Right lobe of liver (tissue), 6 donors: Measurements from ENCODE around the gene CDH3. TPM values are rescaled to one million over a fixed set of nuclear protein-coding genes. Genes with fewer than 3 reads are reported as not detected.

Experiments
- ATAC-seq, 4 donors: fragments of 200-7000 bp; cut with Tn5 transposase; one replicate each; pipeline ENCODE4 v1.9.1; 2020; ENCODE audit warnings: mild to moderate bottlenecking in 4 of 4, moderate library complexity in 4 of 4
- DNase-seq, 3 donors: peaks; one replicate each; pipeline ENCODE4 v3.0.0-alpha.2; 2020
- H3K27ac ChIP-seq, 3 donors: fragments of 200-600 bp; one replicate each; pipeline ENCODE4 v1.8.0; 2022
- H3K27me3 ChIP-seq, 2 donors: fragments of 200-600 bp; one replicate each; pipeline ENCODE4 v1.8.0; 2022
- H3K36me3 ChIP-seq, 4 donors: fragments of 200-600 bp; sonication (generic) in 1 of 4; one replicate each; pipeline versions ENCODE4 v1.5.1 to v1.8.0; 2017 to 2022; ENCODE audit warnings: control low read depth in 1 of 4
- H3K4me1 ChIP-seq, 4 donors: fragments of 200-600 bp; sonication (generic) in 1 of 4; one replicate each; pipeline versions ENCODE4 v1.5.1 to v1.8.0; 2017 to 2022; ENCODE audit warnings: control low read depth in 1 of 4
- H3K4me3 ChIP-seq, 3 donors: fragments of 200-600 bp; one replicate each; pipeline ENCODE4 v1.8.0; 2022
- H3K9me3 ChIP-seq, 4 donors: fragments of 200-600 bp; sonication (generic) in 1 of 4; one replicate each; pipeline versions ENCODE4 v1.5.1 to v1.8.0; 2017 to 2022; ENCODE audit warnings: control low read depth in 1 of 4
- POLR2A ChIP-seq: fragments of 450-650 bp; IDR thresholded peaks from one replicate; pipeline ENCODE4 v1.6.1; 2017; ENCODE audit warnings: antibody characterized with exemption, mild to moderate bottlenecking
- WGBS: methylation state at CpG from one replicate; pipeline ENCODE4 v1.1.6; 2018; ENCODE audit warnings: low coverage, low lambda C conversion rate; ENCODE audit not compliant: insufficient coverage; ENCODE audit errors: missing lambda C conversion rate; 5-methylcytosine and 5-hydroxymethylcytosine counted together
- intact Hi-C, 2 donors: fragments of 100-400 bp; cut with DNase I; formaldehyde crosslinking; loops; one replicate each; pipeline versions ENCODE4 v1.11.2 to v1.14.1; 2022
- total RNA-seq, 6 experiments: library from RNA; depleted of rRNA in 2 of 6; stranded (reverse); fragments of >200 nt in 2 of 6; fragmentation: NEBNext Ultra II Directional in 3 of 6; extraction: Animal tissue kit (Norgen Biotek cat#: 25700) in 3 of 6; gene quantifications; one replicate each; pipeline versions ENCODE4 v1.1.0 to v1.2.4, GENCODE V29; 2016 to 2023
- TF ChIP-seq, protein P1 (sequence below), 4 donors: fragments of 200-600 bp in 3 of 4; fragments of 450-650 bp in 1 of 4; IDR thresholded peaks; one replicate each; pipeline versions ENCODE4 v1.5.1 to v1.8.0; 2016 to 2022; ENCODE audit warnings: antibody characterized with exemption in 4 of 4, mild to moderate bottlenecking in 2 of 4
- donor health status: DM: no; HTN: yes; CAD: no.
- donor health status: DM: no; HTN: no; CAD: no.
- donor health status: DM: no; HTN: no; CAD: no.
- donor health status: DM: no; HTN: yes; CAD: no.
- donor health status: DM: no; HTN: yes; CAD: no.

Gene CDH3
- total RNA-seq, 6 experiments from 2014 or later, result 0.06 TPM; not detected in 5

- Histone ChIP-seq H3K4me1 (no peaks in the 10 kb centered on the region), H3K4me3 (no peak overlapping the region), H3K27me3 (no peaks in the 10 kb centered on the region), H3K9me3 (no peaks in the 10 kb centered on the region), H3K36me3 (no peaks in the 10 kb centered on the region), H3K27ac (no peak overlapping the region)
- ATAC-seq (no peak), DNase-seq (no peak)
- 55% methylated on average over 6 of the region's 6 CpGs for WGBS
- intact Hi-C loops, result no loop called here
- TF ChIP-seq, protein P1, sequence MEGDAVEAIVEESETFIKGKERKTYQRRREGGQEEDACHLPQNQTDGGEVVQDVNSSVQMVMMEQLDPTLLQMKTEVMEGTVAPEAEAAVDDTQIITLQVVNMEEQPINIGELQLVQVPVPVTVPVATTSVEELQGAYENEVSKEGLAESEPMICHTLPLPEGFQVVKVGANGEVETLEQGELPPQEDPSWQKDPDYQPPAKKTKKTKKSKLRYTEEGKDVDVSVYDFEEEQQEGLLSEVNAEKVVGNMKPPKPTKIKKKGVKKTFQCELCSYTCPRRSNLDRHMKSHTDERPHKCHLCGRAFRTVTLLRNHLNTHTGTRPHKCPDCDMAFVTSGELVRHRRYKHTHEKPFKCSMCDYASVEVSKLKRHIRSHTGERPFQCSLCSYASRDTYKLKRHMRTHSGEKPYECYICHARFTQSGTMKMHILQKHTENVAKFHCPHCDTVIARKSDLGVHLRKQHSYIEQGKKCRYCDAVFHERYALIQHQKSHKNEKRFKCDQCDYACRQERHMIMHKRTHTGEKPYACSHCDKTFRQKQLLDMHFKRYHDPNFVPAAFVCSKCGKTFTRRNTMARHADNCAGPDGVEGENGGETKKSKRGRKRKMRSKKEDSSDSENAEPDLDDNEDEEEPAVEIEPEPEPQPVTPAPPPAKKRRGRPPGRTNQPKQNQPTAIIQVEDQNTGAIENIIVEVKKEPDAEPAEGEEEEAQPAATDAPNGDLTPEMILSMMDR (IDR thresholded peaks at IDR 0.05), result no peak
- no peak for TF ChIP-seq POLR2A
Measured at GRCh38 chr16:68700120-68700519, 55.0 kb downstream of the CDH3 start.

DNA sequence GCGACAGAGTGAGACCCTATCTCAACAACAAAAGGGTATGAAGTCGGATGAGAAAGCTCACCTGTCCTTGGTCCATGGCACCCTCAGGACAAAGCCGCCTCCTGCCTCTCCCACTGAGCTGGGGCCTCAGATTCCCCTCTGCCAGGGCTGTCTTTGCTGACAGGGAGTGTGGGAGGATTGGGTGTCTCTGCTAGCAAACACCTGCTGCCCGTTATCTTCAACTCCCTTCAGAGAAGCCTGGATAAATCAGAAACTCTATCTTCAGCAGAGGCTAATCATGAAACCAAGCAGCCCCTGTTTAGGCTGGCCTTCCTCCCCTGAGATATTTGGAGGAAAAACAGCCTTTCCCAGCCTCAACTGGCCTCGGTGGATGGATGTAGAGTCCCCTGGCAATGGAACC lies 55.7 kb downstream of the CDH3 start:
- Histone ChIP-seq H3K4me3 (no peak overlapping the region), H3K27ac (no peak overlapping the region), H3K9me3 (no peaks in the 10 kb centered on the region), H3K27me3 (no peaks in the 10 kb centered on the region), H3K4me1 (no peaks in the 10 kb centered on the region), H3K36me3 (no peaks in the 10 kb centered on the region)
- 83% methylated on average over 1 of the region's 5 CpGs for WGBS
- intact Hi-C loops, result no loop called here
- ATAC-seq (no peak), DNase-seq (no peak)
- TF ChIP-seq, protein P1 (IDR thresholded peaks at IDR 0.05), result no peak
- TF ChIP-seq POLR2A, result no peak

GRCh38 chr16:68704232-68704867 lies 59.2 kb downstream of the CDH3 start:
- H3K27ac ChIP-seq, result no peak overlapping the region
- intact Hi-C loops, result no loop called here
- H3K27me3 ChIP-seq, result no peaks in the 10 kb centered on the region
- WGBS, result 31% methylated on average over 13 of the region's 15 CpGs
- no peaks in the 10 kb centered on the region for H3K9me3 ChIP-seq
- H3K36me3 ChIP-seq, result no peaks in the 10 kb centered on the region
- H3K4me3 ChIP-seq, result no peak overlapping the region
- ATAC-seq, result peak; percentile 99 to 100 (median 100)
- TF ChIP-seq, protein P1 (IDR thresholded peaks at IDR 0.05), result peak; percentile 76 to 94 (median 88)
- no peak for TF ChIP-seq POLR2A
- DNase-seq, result peak; percentile 84 to 90 (median 88)
- H3K4me1 ChIP-seq, result no peaks in the 10 kb centered on the region

- ATAC-seq (peak in 1 of 4 donors; percentile 5), DNase-seq (no peak)
- TF ChIP-seq, protein P1 (IDR thresholded peaks at IDR 0.05), result no peak
- no peak for TF ChIP-seq POLR2A
- WGBS, result 60% methylated on average over 1 of the region's 27 CpGs
- H3K27me3 ChIP-seq, result no peaks in the 10 kb centered on the region
- H3K4me3 ChIP-seq, result no peak overlapping the region
- no peaks in the 10 kb centered on the region for H3K4me1 ChIP-seq
- no peak overlapping the region for H3K27ac ChIP-seq
- intact Hi-C loops, result loop anchor here in 1 of 2 donors (5.0 kb wide), 1 partner anchor 95 kb away; no protein-coding TSS in a partner anchor
- H3K9me3 ChIP-seq, result no peaks in the 10 kb centered on the region
- H3K36me3 ChIP-seq, result no peaks in the 10 kb centered on the region
Measured at GRCh38 chr16:68707340-68708152, 62.4 kb downstream of the CDH3 start.
